Adipocyte (in vitro differentiated cells): Measurements from ENCODE around the gene PIK3R5.
"Not testable (repeated sequence)": the region's sequence is repeated elsewhere in the genome, so short reads cannot be mapped to it uniquely, and the experiment has no call there.

ENCODE experiments used
- DNase-seq: peaks from one replicate; pipeline ENCODE4 v3.0.0-alpha.2; 2015; ENCODE audit warnings: low read depth
- H3K27me3 ChIP-seq: replicated peaks from 2 replicates; pipeline ENCODE4 v1.7.0; 2013; ENCODE audit warnings: mild to moderate bottlenecking, low read length, moderate library complexity; ENCODE audit not compliant: control insufficient read depth, insufficient read depth
- H3K36me3 ChIP-seq: 2 replicates; pipeline ENCODE4 v1.7.0; 2013; ENCODE audit warnings: low read length, mild to moderate bottlenecking, moderate library complexity; ENCODE audit not compliant: control insufficient read depth, insufficient read depth, severe bottlenecking
- H3K4me1 ChIP-seq: 2 replicates; pipeline ENCODE4 v1.7.0; 2013; ENCODE audit warnings: mild to moderate bottlenecking, low read length, moderate library complexity; ENCODE audit not compliant: control insufficient read depth, insufficient read depth
- H3K4me3 ChIP-seq: 2 replicates; pipeline ENCODE4 v1.7.0; 2013; ENCODE audit warnings: mild to moderate bottlenecking, low read length, moderate library complexity
- H3K9ac ChIP-seq: 2 replicates; pipeline ENCODE4 v1.7.0; 2013; ENCODE audit warnings: mild to moderate bottlenecking, low read length, moderate library complexity
- H3K9me3 ChIP-seq: 2 replicates; pipeline ENCODE4 v1.7.0; 2013; ENCODE audit warnings: mild to moderate bottlenecking, low read length, moderate library complexity; ENCODE audit not compliant: control insufficient read depth

The PIK3R5 gene

DNA sequence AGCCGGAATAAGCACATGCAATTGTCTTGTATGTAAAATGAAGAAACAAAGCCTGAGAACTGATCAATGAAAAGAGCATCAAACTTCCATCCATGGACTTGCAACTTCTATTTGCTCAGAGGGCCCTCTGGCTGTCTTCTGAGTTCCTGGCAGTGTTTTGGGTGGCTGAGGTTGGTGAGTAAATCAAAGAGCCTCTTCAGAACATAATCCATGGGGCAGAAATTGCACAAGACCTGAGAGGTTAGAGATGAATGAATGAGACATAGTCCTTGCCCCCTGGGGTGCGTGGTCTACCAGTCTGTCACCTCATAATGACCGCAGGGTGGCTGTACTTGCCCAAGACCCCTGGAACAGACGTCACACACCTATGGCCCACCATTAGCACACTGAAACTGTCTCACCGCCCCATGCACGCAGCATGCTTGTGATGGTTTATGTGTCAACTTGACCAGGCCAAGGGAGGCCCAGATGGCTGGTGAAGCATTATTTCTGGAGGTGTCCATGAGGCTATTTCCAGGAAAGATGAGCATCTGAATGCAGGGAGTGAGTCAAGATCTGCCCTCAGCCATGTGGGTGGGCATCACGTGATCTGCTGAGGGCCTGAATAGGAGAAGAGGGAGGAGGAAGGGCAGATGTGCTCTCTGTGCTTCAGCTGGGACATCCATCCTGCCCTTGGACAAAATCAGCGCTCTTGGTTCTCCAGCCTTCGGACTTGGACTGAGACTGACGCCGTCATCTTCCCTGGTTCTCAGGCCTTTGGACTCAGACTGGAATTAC, 106.3 kb downstream of the PIK3R5 start:
- Histone ChIP-seq H3K4me3 (no peak overlapping the region), H3K4me1 (peaks cover 20% of the 10 kb centered on the region), H3K9ac (no peak overlapping the region), H3K9me3 (no peaks in the 10 kb centered on the region), H3K36me3 (no peaks in the 10 kb centered on the region), H3K27me3 (peaks cover 15% of the 10 kb centered on the region)
- DNase-seq: peak; percentile 22

DNA sequence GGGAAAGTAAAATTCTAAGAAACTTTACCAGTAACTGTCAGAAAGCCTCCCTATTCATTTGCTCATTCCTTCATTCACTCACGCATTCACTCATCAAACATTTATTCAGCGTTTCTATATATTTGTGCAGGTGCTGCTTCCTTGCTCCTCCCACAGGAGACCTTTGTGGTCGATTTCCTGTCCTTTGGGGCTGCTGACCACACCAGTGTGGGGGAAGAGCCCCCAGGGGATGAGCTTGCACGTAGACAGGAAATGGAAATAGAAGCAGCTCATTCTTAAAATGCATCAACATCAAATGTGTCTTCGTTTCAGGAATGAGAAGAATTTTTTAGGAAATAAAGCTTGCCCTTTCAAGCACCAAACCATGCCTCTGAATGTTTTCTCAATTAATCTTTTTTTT, 107.6 kb downstream of the PIK3R5 start:
- no peaks in the 10 kb centered on the region for H3K9me3 ChIP-seq
- peaks cover 20% of the 10 kb centered on the region for H3K4me1 ChIP-seq
- peak; percentile 46 for DNase-seq
- H3K36me3 ChIP-seq: no peaks in the 10 kb centered on the region
- peaks cover 15% of the 10 kb centered on the region for H3K27me3 ChIP-seq
- no peak overlapping the region for H3K9ac ChIP-seq
- H3K4me3 ChIP-seq: no peak overlapping the region

DNA sequence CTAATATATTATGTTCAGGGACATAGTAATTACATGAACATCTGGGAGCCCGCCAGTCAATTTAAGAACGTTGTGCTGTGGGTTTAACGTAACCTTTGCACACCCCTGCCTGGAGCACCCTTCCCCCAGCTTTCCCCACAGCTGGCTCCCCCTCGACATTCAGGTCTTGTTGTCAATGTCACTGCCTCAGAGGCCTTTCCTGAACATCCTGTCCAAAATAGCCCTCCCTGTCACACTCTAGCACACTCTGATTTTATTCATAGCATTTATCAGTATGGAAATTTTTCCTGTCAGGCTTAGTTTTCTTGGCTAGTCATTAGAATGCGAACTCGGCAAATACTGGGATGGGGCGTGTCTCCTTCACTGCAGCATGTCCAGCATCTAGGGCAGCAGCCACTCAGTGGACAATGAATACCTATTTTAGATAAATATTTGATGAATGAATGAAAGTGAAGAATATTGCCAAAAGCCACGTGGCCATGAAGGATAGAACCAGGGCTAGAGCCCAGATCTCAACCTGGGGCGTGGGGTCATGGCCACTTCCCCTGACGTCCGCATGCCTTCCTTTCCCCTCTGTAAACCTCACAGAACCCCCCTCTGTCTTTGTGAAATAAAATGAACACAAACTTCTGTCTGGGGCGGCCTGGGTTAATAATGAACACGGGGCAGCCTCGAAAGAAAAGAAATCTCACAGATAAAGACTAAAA, 108.5 kb downstream of the PIK3R5 start:
- no peak overlapping the region for H3K4me3 ChIP-seq
- H3K4me1 ChIP-seq: peaks cover 20% of the 10 kb centered on the region
- no peaks in the 10 kb centered on the region for H3K9me3 ChIP-seq
- H3K27me3 ChIP-seq: peaks cover 7% of the 10 kb centered on the region
- DNase-seq: no peak
- no peaks in the 10 kb centered on the region for H3K36me3 ChIP-seq
- no peak overlapping the region for H3K9ac ChIP-seq

DNA sequence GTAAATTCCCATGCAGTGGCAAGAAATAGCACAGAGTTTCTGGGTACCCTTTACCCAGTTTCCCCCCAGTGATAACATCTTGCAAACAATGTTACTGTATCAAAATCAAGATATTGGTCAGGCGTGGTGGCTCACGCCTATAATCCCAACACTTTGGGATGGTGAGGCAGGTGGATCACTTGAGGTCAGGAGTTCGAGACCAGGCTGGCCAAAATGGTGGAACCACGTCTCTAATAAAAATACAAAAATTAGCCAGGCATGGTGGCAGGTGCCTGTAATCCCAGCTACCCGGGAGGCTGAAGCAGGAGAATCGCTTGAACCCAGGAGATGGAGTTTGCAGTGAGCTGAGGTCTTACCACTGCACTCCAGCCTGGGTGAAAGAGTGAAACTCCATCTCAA, 109.3 kb downstream of the PIK3R5 start:
- not testable (repeated sequence) for H3K4me3 ChIP-seq, DNase-seq, H3K36me3 ChIP-seq, H3K27me3 ChIP-seq, H3K9ac ChIP-seq, H3K9me3 ChIP-seq
- peaks cover 20% of the 10 kb centered on the region for H3K4me1 ChIP-seq

DNA sequence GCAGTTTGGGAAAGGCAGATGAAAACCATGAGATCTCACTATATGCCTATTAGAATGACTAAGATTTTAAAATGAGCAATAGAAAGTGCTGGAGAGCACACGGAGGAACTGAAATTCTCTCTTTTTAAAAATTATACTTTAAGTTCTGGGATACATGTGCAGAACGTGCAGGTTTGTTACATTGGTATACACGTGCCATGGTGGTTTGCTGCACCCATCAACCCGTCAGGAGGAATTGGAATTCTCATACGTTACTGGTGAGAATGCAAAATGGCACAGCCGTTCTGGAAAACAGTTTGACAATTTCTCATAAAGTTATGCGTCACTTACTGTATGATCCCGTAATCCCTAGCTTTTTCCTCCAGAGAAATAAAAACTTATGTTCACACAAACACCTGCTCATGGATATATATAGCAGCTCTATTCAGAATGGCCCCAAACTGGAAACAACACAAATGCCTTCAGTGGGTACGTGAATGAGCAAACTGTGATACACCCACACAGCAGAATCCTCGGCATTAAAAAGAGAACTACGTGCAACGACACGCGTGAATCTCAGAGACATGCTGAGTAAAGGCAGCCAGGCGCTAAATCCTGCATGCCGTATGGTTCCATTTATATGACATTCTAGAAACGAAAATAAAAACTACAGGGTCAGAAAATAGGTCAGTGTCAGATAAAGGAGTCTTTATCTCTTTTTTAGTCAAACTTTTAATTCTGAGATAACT, 109.9 kb downstream of the PIK3R5 start:
- DNase-seq: no peak

DNA sequence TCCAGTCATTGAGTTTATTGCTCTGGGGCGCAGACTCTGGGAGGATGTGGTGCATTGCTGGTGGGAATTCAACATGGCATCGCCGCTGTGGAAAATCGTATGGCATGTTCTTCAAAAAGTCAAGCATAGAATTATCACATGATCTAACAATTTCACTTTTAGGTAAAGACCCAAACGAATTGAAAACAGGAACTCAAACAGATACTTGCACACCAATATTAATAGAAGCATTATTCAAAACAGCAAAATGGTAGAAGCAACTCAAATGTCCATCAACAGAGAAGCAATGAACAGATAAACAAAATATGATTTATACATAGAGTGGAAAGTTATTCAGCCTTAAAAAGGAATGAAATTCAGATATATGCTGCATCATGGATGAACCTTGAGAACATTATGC, 113.9 kb downstream of the PIK3R5 start:
- peaks cover 15% of the 10 kb centered on the region for H3K27me3 ChIP-seq
- H3K36me3 ChIP-seq: no peaks in the 10 kb centered on the region
- no peak overlapping the region for H3K4me3 ChIP-seq
- H3K4me1 ChIP-seq: no peaks in the 10 kb centered on the region
- DNase-seq: no peak
- H3K9me3 ChIP-seq: no peaks in the 10 kb centered on the region
- no peak overlapping the region for H3K9ac ChIP-seq

More for the DNA sequence above, 109.9 kb downstream of the PIK3R5 start:
- no peaks in the 10 kb centered on the region for H3K9me3 ChIP-seq
- H3K4me1 ChIP-seq: peaks cover 20% of the 10 kb centered on the region
- no peaks in the 10 kb centered on the region for H3K36me3 ChIP-seq
- no peak overlapping the region for H3K9ac ChIP-seq
- peaks cover 10% of the 10 kb centered on the region for H3K27me3 ChIP-seq
- no peak overlapping the region for H3K4me3 ChIP-seq

DNA sequence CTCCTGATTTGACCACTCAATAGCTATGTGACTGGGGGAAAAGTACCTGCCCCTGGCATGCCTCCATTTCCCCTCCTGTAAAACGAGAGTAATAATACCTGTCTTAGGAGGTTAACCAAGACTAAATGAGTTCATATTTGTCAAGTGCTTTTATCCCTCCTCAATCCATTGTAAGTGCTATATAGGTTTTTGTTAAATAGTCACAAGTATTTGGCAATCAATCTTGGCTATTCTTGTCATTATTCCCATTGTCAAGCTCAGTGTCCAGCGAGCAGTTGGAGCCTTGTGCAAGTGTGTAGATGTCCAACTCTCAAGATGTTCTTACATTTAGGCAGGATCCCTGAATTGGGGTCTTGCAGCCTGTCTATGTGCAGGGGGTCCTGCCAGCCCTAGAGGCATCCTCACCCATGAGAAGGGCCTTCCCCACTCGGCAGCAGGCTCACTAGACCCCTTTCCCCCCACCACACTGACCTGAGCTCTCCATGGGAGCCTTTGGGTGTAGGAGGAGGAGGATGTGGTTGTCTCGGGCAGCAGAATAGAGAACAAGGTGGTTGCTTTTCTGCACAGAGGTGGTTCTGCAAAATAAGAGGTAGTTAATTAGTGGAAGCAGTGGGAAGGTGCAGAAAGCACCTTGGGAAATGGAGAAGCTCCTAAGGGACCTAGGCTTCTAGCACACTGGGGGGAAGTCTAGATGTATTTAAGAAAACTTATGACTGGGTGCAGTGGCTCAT, 116.0 kb downstream of the PIK3R5 start:
- Histone ChIP-seq H3K27me3 (peaks cover 9% of the 10 kb centered on the region), H3K4me1 (no peaks in the 10 kb centered on the region)
- DNase-seq: no peak

DNA sequence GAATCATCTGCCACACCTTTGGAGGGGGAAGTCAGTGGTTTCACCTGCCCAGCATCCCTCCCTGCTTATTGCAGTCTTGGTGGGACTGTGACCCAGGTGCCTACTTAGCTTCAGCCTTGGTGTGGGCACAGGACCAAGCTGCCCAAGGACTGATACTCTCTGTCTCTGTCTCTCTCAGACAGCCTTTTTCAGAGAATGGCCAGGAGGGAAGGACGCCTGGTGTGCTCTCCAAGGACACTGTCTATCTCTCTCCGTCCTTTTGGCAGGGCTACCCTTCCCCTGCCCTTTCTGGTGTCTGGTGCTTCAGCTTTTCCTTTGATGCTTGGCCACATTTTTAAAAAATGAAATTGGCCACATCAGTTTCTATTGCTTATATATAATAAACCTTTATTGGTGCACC, 117.6 kb downstream of the PIK3R5 start:
- H3K4me1 ChIP-seq: no peaks in the 10 kb centered on the region
- H3K27me3 ChIP-seq: peaks cover 12% of the 10 kb centered on the region
- no peaks in the 10 kb centered on the region for H3K36me3 ChIP-seq
- no peaks in the 10 kb centered on the region for H3K9me3 ChIP-seq
- DNase-seq: no peak
- H3K9ac ChIP-seq: no peak overlapping the region
- no peak overlapping the region for H3K4me3 ChIP-seq

More for the DNA sequence above, 116.0 kb downstream of the PIK3R5 start:
- no peak overlapping the region for H3K4me3 ChIP-seq
- no peak overlapping the region for H3K9ac ChIP-seq
- no peaks in the 10 kb centered on the region for H3K36me3 ChIP-seq
- H3K9me3 ChIP-seq: no peaks in the 10 kb centered on the region

DNA sequence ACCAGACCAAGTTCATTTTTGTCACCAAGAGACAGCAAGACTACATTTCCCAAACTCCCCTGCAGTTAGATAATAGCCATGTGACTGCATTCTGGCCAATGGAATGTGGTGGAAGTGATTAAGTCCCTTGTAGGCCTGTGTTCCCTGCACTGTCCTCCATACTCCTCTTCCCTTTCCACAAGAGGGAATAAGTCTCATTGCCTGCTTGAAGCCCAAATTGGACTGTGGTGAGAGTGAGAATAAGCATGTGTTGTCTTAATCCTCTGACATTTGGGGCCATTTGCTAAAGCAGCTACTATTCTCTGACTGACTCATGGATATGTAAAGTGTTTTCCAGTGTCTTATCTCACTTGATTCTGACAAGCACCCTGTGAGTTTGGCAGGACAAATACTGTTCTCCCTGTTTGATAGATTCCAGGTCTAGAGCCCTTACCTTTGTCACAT, 118.7 kb downstream of the PIK3R5 start:
- Histone ChIP-seq H3K36me3 (no peaks in the 10 kb centered on the region), H3K4me1 (no peaks in the 10 kb centered on the region), H3K9ac (no peak overlapping the region), H3K27me3 (peaks cover 21% of the 10 kb centered on the region), H3K4me3 (no peak overlapping the region), H3K9me3 (peaks cover 6% of the 10 kb centered on the region)
- peak; percentile 25 for DNase-seq

DNA sequence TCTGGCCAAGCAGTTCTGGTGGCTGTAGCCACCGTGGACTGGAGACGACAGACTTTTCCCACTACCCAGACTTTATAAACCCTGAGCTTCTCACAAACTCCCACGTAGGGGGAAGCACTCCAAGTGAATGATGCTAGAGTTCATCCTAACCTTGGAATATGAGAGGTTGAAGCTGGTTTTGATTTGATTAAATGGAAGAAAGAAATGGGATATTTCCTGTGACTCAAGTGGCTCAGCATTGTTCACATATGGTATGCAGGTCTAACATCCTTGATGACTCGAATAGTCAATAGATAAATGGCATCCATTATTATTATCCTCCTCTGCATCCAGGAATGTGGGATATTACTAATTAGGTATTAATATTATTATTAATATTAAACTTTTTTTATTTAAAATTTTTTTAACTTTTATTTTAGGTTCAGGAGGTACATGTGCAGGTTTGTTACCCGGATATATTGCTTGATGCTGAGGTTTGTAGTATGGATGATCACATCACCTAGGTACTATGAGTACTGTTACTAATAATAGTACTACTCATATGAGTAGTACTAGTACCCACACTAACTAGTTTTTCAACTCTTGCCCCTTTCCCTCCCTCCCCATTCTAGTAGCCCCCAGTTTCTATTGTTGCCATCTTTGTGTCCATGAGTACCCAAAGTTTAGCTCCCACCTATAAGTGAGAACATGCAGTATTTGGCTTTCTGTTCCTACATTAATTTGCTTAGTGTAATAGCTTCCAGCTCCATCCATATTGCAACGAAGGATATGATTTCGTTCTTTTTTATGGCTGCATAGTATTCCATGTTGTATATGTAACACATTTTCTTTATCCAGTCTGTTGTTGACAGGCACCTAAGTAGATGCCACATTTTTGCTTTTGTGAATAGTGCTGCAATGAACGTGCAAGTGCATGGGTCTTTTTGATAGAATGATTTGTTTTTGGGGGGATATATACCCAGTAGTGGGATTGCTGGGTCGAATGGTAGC, 121.0 kb downstream of the PIK3R5 start:
- no peak overlapping the region for H3K9ac ChIP-seq
- H3K4me1 ChIP-seq: no peaks in the 10 kb centered on the region
- H3K9me3 ChIP-seq: peaks cover 6% of the 10 kb centered on the region
- H3K27me3 ChIP-seq: peaks cover 18% of the 10 kb centered on the region
- no peak overlapping the region for H3K4me3 ChIP-seq
- no peak for DNase-seq
- H3K36me3 ChIP-seq: no peaks in the 10 kb centered on the region
